CD4-positive, alpha-beta memory T cell (primary cell): ENCODE measurements around the gene WDR35. TPM values are rescaled to one million over a fixed set of nuclear protein-coding genes. Genes with fewer than 3 reads are reported as not detected.

ENCODE experiments used
- CTCF ChIA-PET: fragments of 350-600 bp; sonication (Branson Sonifier 250); formaldehyde crosslinking; loops from one replicate; lab custom pipeline; 2021; ENCODE audit warnings: inconsistent platforms; ENCODE audit not compliant: partially characterized antibody; lab: Charles Lee
- POLR2A ChIA-PET: fragments of 350-600 bp; sonication (Branson Sonifier 250); formaldehyde crosslinking; loops from one replicate; lab custom pipeline; 2021; ENCODE audit not compliant: partially characterized antibody; lab: Charles Lee
- DNase-seq, 5 donors: peaks; one replicate each; pipeline versions ENCODE4 v3.0.0 to v3.0.0-alpha.2; 2020 to 2022; ENCODE audit warnings: mixed read lengths in 1 of 5
- H3K27ac ChIP-seq: one replicate; pipeline ENCODE4 v1.7.0; 2013; ENCODE audit warnings: low read depth, low read length
- H3K27me3 ChIP-seq: 2 replicates; pipeline ENCODE4 v1.7.0; 2013; ENCODE audit warnings: mild to moderate bottlenecking, low read length, moderate library complexity; ENCODE audit not compliant: insufficient read depth
- H3K36me3 ChIP-seq: 2 replicates; pipeline ENCODE4 v1.7.0; 2013; ENCODE audit warnings: mild to moderate bottlenecking, low read length, moderate library complexity; ENCODE audit not compliant: insufficient read depth
- H3K4me1 ChIP-seq: 2 replicates; pipeline ENCODE4 v1.7.0; 2013; ENCODE audit warnings: mild to moderate bottlenecking, low read length, moderate library complexity; ENCODE audit not compliant: insufficient read depth
- H3K4me3 ChIP-seq, 2 donors: one replicate each; pipeline ENCODE4 v1.7.0; 2013; ENCODE audit warnings: low read length in 2 of 2, mild to moderate bottlenecking in 1 of 2
- H3K9me3 ChIP-seq, 2 donors: one replicate each; pipeline ENCODE4 v1.7.0; 2013; ENCODE audit warnings: low read length in 2 of 2, control low read depth in 1 of 2; ENCODE audit not compliant: control insufficient read depth in 1 of 2
- H3K27ac Mint-ChIP-seq, 7 donors: one replicate each; pipeline ENCODE4 v1.8.0; 2020 to 2021; ENCODE audit warnings: mixed read lengths in 7 of 7, mild to moderate bottlenecking in 6 of 7, inconsistent platforms in 3 of 7, moderate library complexity in 3 of 7
- H3K27me3 Mint-ChIP-seq, 2 donors: one replicate each; pipeline ENCODE4 v1.8.0; 2020 to 2021; ENCODE audit warnings: mixed read lengths in 2 of 2
- H3K36me3 Mint-ChIP-seq, 2 donors: one replicate each; pipeline ENCODE4 v1.8.0; 2020 to 2021; ENCODE audit warnings: mixed read lengths in 2 of 2, inconsistent platforms in 1 of 2, mild to moderate bottlenecking in 1 of 2
- H3K4me1 Mint-ChIP-seq, 4 donors: one replicate each; pipeline ENCODE4 v1.8.0; 2020 to 2021; ENCODE audit warnings: mixed read lengths in 4 of 4, mild to moderate bottlenecking in 1 of 4
- H3K4me3 Mint-ChIP-seq, 8 donors: one replicate each; pipeline ENCODE4 v1.8.0; 2020 to 2021; ENCODE audit warnings: mixed read lengths in 8 of 8, mild to moderate bottlenecking in 7 of 8, moderate library complexity in 6 of 8, inconsistent platforms in 3 of 8
- H3K9me3 Mint-ChIP-seq, 8 donors: one replicate each; pipeline ENCODE4 v1.8.0; 2020 to 2021; ENCODE audit warnings: mixed read lengths in 8 of 8, mild to moderate bottlenecking in 5 of 8, inconsistent platforms in 3 of 8, moderate library complexity in 1 of 8
- intact Hi-C: fragments of 100-400 bp; cut with micrococcal nuclease; formaldehyde crosslinking; loops from one replicate; pipeline ENCODE4 v1.15.1; 2023
- polyA plus RNA-seq, 2 donors: library from polyadenylated mRNA; unstranded; fragments of 300-500 nt; fragmentation: Illumina TruSeq; gene quantifications; one replicate each; pipeline ENCODE4 v1.2.3, GENCODE V29; 2021
- total RNA-seq, 2 experiments: library from RNA; stranded (reverse); gene quantifications; one replicate each; pipeline ENCODE4 v1.2.3, GENCODE V29; 2021

Gene WDR35
- total and polyA plus RNA-seq, 4 experiments from 2014 or later = 2.3 to 5.7 (median 4.0) TPM

- H3K4me3 ChIP-seq = peak overlapping the region in 1 of 2 donors; percentile 9
- H3K9me3 ChIP-seq = no peaks in the 10 kb centered on the region
- no peak for DNase-seq
- peaks cover 19% of the 10 kb centered on the region for H3K27me3 ChIP-seq
- ChIA-PET POLR2A (interaction anchor here (1.1 kb wide), 1 partner anchor 40 kb away, joined by 5 read pairs; the partner anchor contains the start of gene LAPTM4A), CTCF (interaction anchor here (1.6 kb wide), 1 partner anchor 9 kb away, joined by 3 read pairs; no protein-coding TSS in a partner anchor)
- H3K4me3 Mint-ChIP-seq = peak overlapping the region; percentile 58 to 83 (median 71)
- no peaks in the 10 kb centered on the region for H3K36me3 Mint-ChIP-seq
- H3K4me1 Mint-ChIP-seq = peaks cover 5 to 14% (median 10%) of the 10 kb centered on the region in 4 donors
- H3K9me3 Mint-ChIP-seq = peaks cover 0 to 6% (median 1%) of the 10 kb centered on the region in 8 donors
- intact Hi-C loops = loop anchor here (5.0 kb wide), 1 partner anchor 40 kb away; the partner anchor contains the start of gene LAPTM4A
- no peak overlapping the region for H3K27ac ChIP-seq
- H3K27me3 Mint-ChIP-seq = peaks cover 30 to 32% of the 10 kb centered on the region in 2 donors
- no peaks in the 10 kb centered on the region for H3K36me3 ChIP-seq
- H3K27ac Mint-ChIP-seq = no peak overlapping the region
- peaks cover 12% of the 10 kb centered on the region for H3K4me1 ChIP-seq
These were observed 22.1 kb upstream of the WDR35 start for GRCh38 chr2:20012032-20012281.

- Histone ChIP-seq H3K9me3 (no peaks in the 10 kb centered on the region), H3K36me3 (no peaks in the 10 kb centered on the region), H3K27ac (no peak overlapping the region), H3K4me1 (peaks cover 12% of the 10 kb centered on the region), H3K27me3 (peaks cover 19% of the 10 kb centered on the region), H3K4me3 (no peak overlapping the region)
- POLR2A ChIA-PET = interaction anchor here (1.1 kb wide), 1 partner anchor 40 kb away, joined by 5 read pairs; the partner anchor contains the start of gene LAPTM4A
- CTCF ChIA-PET = interaction anchor here (1.6 kb wide), 1 partner anchor 9 kb away, joined by 3 read pairs; no protein-coding TSS in a partner anchor
- H3K4me3 Mint-ChIP-seq = peak overlapping the region; percentile 58 to 83 (median 71)
- intact Hi-C loops = loop anchor here (5.0 kb wide), 1 partner anchor 41 kb away; the partner anchor contains the start of gene LAPTM4A
- H3K9me3 Mint-ChIP-seq = peaks cover 0 to 6% (median 1%) of the 10 kb centered on the region in 8 donors
- peaks cover 5 to 14% (median 10%) of the 10 kb centered on the region in 4 donors for H3K4me1 Mint-ChIP-seq
- H3K36me3 Mint-ChIP-seq = no peaks in the 10 kb centered on the region
- DNase-seq = no peak
- H3K27ac Mint-ChIP-seq = no peak overlapping the region
- peaks cover 30 to 33% of the 10 kb centered on the region in 2 donors for H3K27me3 Mint-ChIP-seq
These were observed 21.5 kb upstream of the WDR35 start for GRCh38 chr2:20011276-20012031.

GRCh38 chr2:20008703-20009102 is 18.8 kb upstream of the WDR35 start:
- no peaks in the 10 kb centered on the region for H3K36me3 ChIP-seq
- Mint-ChIP-seq H3K27ac (no peak overlapping the region), H3K4me1 (peaks cover 5 to 14% (median 10%) of the 10 kb centered on the region in 4 donors), H3K4me3 (no peak overlapping the region), H3K36me3 (no peaks in the 10 kb centered on the region), H3K9me3 (no peaks in the 10 kb centered on the region), H3K27me3 (peaks cover 26 to 33% of the 10 kb centered on the region in 2 donors)
- DNase-seq = no peak
- intact Hi-C loops = no loop called here
- peaks cover 18% of the 10 kb centered on the region for H3K27me3 ChIP-seq
- CTCF ChIA-PET = no interaction called here
- no peak overlapping the region for H3K4me3 ChIP-seq
- H3K27ac ChIP-seq = no peak overlapping the region
- peaks cover 12% of the 10 kb centered on the region for H3K4me1 ChIP-seq
- POLR2A ChIA-PET = no interaction called here
- H3K9me3 ChIP-seq = no peaks in the 10 kb centered on the region

GRCh38 chr2:20005891-20006470 is 16.1 kb upstream of the WDR35 start:
- no peak overlapping the region for H3K27ac Mint-ChIP-seq
- Histone ChIP-seq H3K36me3 (no peaks in the 10 kb centered on the region), H3K27me3 (no peaks in the 10 kb centered on the region), H3K9me3 (no peaks in the 10 kb centered on the region), H3K27ac (no peak overlapping the region), H3K4me1 (no peaks in the 10 kb centered on the region), H3K4me3 (no peak overlapping the region)
- no peaks in the 10 kb centered on the region for H3K36me3 Mint-ChIP-seq
- H3K27me3 Mint-ChIP-seq = peaks cover 20 to 28% of the 10 kb centered on the region in 2 donors
- no peaks in the 10 kb centered on the region for H3K4me1 Mint-ChIP-seq
- CTCF ChIA-PET = interaction anchor here (1.0 kb wide), 1 partner anchor 10 kb away, joined by 4 read pairs; no protein-coding TSS in a partner anchor
- no peak for DNase-seq
- intact Hi-C loops = no loop called here
- POLR2A ChIA-PET = no interaction called here
- no peaks in the 10 kb centered on the region for H3K9me3 Mint-ChIP-seq
- no peak overlapping the region for H3K4me3 Mint-ChIP-seq

- no peak overlapping the region for H3K4me3 ChIP-seq
- H3K27ac ChIP-seq = no peak overlapping the region
- no peaks in the 10 kb centered on the region for H3K36me3 Mint-ChIP-seq
- no peak for DNase-seq
- no peak overlapping the region for H3K27ac Mint-ChIP-seq
- POLR2A ChIA-PET = no interaction called here
- no peaks in the 10 kb centered on the region for H3K4me1 ChIP-seq
- no peaks in the 10 kb centered on the region for H3K9me3 ChIP-seq
- no peaks in the 10 kb centered on the region for H3K36me3 ChIP-seq
- intact Hi-C loops = no loop called here
- no peak overlapping the region for H3K4me3 Mint-ChIP-seq
- CTCF ChIA-PET = interaction anchor here (0.6 to 1.0 kb wide), 2 partner anchors 11 to 36 kb away, joined by 3 to 4 read pairs; no protein-coding TSS in a partner anchor
- no peaks in the 10 kb centered on the region for H3K27me3 ChIP-seq
- no peaks in the 10 kb centered on the region for H3K9me3 Mint-ChIP-seq
- H3K4me1 Mint-ChIP-seq = no peaks in the 10 kb centered on the region
- peaks cover 15 to 21% of the 10 kb centered on the region in 2 donors for H3K27me3 Mint-ChIP-seq
These were observed 15.2 kb upstream of the WDR35 start for GRCh38 chr2:20005067-20005627.

DNA sequence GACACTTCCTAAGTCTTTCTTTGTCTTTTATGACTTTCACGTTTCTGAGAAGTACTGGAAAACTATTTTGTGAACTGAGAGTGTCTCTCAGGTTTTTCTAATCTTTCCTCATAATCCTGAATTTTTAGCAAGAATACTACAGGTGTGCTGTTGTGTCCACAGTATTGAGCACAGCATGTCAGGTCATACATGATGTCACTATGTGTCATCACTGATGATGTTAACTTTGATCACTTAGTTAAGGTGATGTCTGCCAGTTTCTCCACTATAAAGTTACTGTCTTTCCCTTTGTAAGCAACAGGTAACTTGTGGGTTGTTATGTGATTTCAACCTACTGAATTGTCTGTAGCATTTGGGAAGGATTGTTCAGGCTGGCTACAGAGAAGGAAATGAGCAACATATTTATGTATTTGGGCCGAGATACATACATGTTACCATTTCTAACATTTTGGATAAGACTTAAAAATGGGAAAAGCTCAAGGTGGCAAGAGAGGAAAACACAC is 11.5 kb upstream of the WDR35 start:
- ChIA-PET CTCF (interaction anchor here (2.0 kb wide), 1 partner anchor 14 kb away, joined by 20 read pairs; no protein-coding TSS in a partner anchor), POLR2A (interaction anchor here (1.1 kb wide), 1 partner anchor 34 kb away, joined by 3 read pairs; no protein-coding TSS in a partner anchor)
- Mint-ChIP-seq H3K27me3 (peaks cover 19 to 20% of the 10 kb centered on the region in 2 donors), H3K4me3 (no peak overlapping the region), H3K4me1 (no peaks in the 10 kb centered on the region), H3K36me3 (no peaks in the 10 kb centered on the region), H3K9me3 (no peaks in the 10 kb centered on the region), H3K27ac (no peak overlapping the region)
- no peaks in the 10 kb centered on the region for H3K4me1 ChIP-seq
- H3K27me3 ChIP-seq = no peaks in the 10 kb centered on the region
- intact Hi-C loops = no loop called here
- no peaks in the 10 kb centered on the region for H3K36me3 ChIP-seq
- no peak overlapping the region for H3K4me3 ChIP-seq
- H3K27ac ChIP-seq = no peak overlapping the region
- no peak for DNase-seq
- H3K9me3 ChIP-seq = no peaks in the 10 kb centered on the region

GRCh38 chr2:19993731-19994130 is 3.8 kb upstream of the WDR35 start:
- Histone ChIP-seq H3K36me3 (no peaks in the 10 kb centered on the region), H3K9me3 (no peaks in the 10 kb centered on the region), H3K4me1 (peaks cover 16% of the 10 kb centered on the region), H3K4me3 (no peak overlapping the region), H3K27ac (no peak overlapping the region), H3K27me3 (no peaks in the 10 kb centered on the region)
- Mint-ChIP-seq H3K27ac (no peak overlapping the region), H3K4me3 (no peak overlapping the region), H3K4me1 (peaks cover 7 to 23% (median 15%) of the 10 kb centered on the region in 4 donors), H3K36me3 (no peaks in the 10 kb centered on the region), H3K27me3 (peaks cover 15 to 16% of the 10 kb centered on the region in 2 donors), H3K9me3 (no peaks in the 10 kb centered on the region)
- intact Hi-C loops = no loop called here
- DNase-seq = no peak
- ChIA-PET POLR2A (no interaction called here), CTCF (no interaction called here)
